WI38 (cell line): ENCODE data around the gene SLC34A3.
A peak's percentile ranks its signal among the peaks of the same experiment; 100 is the strongest.

Experiments
- H3K4me3 ChIP-seq: 2 replicates; pipeline ENCODE4 v1.5.1; 2011; ENCODE audit warnings: low read depth, mild to moderate bottlenecking, control low read depth, low read length
- CTCF ChIP-seq: IDR thresholded peaks from 2 replicates; pipeline ENCODE4 v1.5.1; 2012; ENCODE audit warnings: low read depth, mild to moderate bottlenecking, control low read depth, low read length

SLC34A3 gene

DNA sequence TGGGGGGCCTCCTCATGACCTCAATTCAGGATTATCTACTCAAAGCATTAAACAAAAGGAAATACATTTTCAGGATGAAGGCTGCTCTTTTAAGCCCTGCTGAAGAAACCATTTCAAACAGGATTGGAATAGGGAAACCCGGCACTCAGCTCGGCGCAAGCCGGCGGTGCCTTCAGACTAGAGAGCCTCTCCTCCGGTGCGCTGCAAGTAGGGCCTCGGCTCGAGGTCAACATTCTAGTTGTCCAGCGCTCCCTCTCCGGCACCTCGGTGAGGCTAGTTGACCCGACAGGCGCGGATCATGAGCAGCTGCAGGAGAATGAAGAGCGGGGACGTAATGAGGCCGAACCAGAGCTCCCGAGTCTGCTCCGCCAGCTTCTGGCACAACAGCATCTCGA lies 26.0 kb upstream of the SLC34A3 start:
- H3K4me3 ChIP-seq, result peak overlapping the region; percentile 95
- TF ChIP-seq CTCF, result no peak

DNA sequence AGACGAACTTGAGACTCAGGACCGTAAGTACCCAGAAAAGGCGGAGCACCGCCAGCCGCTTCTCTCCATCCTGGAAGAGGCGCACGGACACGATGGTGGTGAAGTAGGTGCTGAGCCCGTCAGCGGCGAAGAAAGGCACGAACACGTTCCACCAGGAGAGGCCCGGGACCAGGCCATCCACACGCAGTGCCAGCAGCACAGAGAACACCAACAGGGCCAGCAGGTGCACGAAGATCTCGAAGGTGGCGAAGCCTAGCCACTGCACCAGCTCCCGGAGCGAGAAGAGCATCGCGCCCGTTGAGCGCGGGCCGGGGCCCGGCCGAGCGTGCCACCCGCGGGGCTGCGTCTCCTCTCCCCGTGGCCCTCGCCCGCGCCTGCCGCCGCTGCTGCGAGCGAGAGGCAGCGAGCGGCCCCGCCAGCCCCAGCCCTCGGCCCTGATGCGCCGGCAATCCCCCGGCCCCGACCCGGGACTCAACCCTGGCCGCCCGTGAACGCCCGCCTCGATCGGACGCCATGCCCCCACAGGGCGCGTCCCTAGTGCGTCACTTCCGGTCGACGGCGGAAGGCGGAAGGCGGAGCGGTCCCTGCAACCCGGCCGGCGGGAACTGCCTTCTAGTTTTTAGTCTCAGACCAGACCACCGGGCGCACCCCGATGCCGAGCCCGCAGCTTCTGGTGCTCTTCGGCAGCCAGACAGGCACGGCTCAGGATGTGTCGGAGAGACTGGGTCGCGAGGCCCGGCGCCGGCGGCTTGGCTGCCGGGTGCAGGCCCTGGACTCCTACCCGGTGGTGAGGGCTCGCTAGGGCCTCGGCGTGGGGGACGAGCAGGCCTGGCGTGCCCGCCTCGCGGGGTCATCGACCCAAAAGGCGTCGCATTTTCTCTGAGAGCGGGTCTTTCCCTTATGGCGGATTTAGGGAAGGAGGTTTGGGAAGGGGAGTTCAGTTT lies 25.3 kb upstream of the SLC34A3 start, which contains the start of the genes NDOR1 and TMEM203:
TSS of gene NDOR1 (plus strand) at position 575 of the 944 bp plus-strand sequence. CDS start at position 653, 78 bp downstream.
TSS of gene TMEM203 (minus strand) at position 523 of the 944 bp plus-strand sequence. CDS start at position 289, 234 bp downstream.
- TF ChIP-seq CTCF, result no peak
- H3K4me3 ChIP-seq, result peak within 1 kb of the TSS; percentile 95

DNA sequence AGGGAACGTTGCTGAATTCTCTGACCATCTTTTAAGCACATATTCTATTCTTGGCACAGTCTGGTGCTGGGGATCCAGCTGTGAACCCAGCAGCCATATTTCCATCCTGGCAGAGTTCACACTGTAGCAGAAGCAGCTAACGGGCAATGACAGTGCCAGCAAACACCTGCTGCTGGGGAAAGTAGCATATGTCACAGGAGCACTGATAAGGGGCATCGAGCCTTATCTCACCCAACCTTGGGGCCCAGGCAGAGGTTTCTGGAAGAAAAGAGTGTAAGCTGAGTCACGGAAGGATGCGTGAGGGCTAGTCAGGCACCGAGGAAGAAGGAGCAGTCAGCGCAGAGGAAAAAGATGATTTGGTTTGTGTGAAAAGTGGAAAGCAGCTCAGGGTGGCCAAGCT lies 24.1 kb upstream of the SLC34A3 start:
- H3K4me3 ChIP-seq, result peak overlapping the region; percentile 95
- no peak for TF ChIP-seq CTCF

DNA sequence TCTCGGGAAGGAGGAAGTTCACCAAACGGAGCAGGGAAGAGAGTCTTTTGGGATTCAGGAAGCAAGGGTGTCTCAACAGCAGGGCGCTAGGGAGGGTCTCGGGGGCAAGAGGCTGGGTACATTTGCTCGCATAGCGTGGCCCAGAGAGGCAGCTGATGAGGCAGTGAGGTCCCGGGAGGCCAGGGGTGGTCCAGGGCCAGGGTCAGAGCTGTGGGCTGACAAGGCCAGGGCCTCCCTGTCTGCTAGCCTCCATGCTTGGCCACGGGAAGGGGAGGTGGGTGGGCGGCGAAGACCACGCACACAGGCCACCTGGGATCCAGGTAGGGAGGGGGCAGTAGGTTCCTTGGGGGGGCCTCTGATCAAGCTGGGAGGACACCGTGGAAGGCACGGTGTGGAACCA lies 19.2 kb upstream of the SLC34A3 start:
- no peak for TF ChIP-seq CTCF
- no peak overlapping the region for H3K4me3 ChIP-seq

DNA sequence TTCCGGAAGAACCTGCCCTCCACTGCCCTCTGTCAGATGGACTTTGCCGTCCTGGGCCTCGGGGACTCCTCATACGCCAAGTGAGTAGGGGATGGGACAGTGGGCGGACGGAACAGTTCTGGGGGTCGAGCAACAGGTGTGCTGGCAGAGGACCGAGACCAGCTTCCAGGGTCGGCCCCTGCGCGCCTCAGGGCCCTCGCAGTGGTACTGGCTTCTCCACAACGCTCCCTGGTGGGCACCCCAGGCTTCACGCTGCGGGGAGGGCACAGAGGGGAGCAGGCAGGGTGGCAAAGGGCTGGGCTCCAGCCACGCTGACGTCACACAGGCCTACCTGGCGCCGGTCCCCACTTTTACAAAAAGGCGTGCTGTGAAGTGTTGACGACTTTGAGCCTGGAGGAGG lies 18.2 kb upstream of the SLC34A3 start:
- no peak overlapping the region for H3K4me3 ChIP-seq
- no peak for TF ChIP-seq CTCF

DNA sequence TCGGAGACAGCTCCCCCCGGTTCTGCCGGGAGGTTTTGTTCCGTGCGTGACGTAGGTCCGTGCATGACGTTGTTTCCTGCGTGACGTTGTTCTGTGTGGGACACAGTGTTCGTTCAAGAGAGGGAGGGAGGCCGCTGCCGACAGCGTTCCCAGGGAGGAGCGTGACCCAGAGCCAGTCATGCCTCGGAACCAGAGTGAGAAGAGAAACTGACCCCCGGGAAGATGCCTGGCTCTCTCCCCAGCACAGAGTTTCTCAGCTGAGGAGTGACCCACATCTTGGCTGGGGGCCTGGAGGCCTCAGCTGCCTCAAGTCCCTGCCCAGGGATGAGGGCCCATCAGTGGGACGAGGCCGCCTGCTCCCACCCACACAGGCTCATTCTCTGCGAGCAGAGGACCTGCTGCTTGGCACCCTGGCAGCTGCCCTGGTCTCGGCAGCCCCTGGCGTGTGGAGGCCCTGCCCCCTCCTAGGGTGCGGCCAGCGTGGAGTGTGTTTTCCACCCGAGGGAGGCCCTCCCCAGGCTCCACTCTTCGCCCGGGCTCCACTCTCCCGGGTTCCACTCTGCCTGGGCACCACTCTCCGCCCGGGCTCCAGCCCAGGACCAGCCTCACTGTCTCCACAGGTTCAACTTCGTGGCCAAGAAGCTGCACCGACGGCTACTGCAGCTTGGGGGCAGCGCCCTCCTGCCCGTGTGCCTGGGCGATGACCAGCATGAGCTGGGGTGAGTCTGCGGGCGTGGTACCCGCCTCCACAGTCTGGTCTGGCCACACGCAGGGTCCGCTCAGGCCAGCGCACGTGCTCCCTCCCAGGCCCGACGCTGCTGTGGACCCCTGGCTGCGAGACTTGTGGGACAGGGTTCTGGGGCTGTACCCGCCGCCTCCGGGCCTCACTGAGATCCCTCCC lies 17.3 kb upstream of the SLC34A3 start:
- TF ChIP-seq CTCF, result no peak
- H3K4me3 ChIP-seq, result no peak overlapping the region

DNA sequence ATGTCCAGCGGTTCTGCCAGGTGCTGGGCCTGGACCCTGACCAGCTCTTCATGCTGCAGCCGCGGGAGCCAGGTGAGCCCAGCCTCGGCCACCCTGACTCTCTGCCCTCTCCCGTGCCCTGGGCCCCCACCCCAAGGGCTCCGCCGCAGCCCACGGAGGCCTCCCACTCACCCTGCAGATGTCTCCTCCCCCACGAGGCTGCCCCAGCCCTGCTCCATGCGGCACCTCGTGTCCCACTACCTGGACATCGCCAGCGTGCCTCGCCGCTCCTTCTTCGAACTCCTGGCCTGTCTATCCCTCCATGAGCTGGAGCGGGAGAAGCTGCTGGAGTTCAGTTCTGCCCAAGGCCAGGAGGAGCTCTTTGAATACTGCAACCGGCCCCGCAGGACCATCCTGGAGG lies 16.1 kb upstream of the SLC34A3 start:
- no peak overlapping the region for H3K4me3 ChIP-seq

More for the DNA sequence above, 16.1 kb upstream of the SLC34A3 start:
- TF ChIP-seq CTCF, result no peak
